ENCODE measurements around the gene DST. TPM values are rescaled to one million over a fixed set of nuclear protein-coding genes. Genes with fewer than 3 reads are reported as not detected.

The DST gene
- polyA plus RNA-seq, 1 of the 3 experiments (the other 2 are of a cell fraction) = 64.3 TPM

- Histone ChIP-seq H3K4me3 (ENCODE audit: low read depth in 2 of 2, low read length in 1 of 2) (no peak overlapping the region), H4K20me1 (ENCODE audit: insufficient read depth) (no peaks in the 10 kb centered on the region), H3K36me3 (replicated peaks in 1 of 2; ENCODE audit: control insufficient read depth in 1 of 2, insufficient read depth in 2 of 2, low read length in 1 of 2) (no peaks in the 10 kb centered on the region), H3K27me3 (ENCODE audit: insufficient read depth) (no peaks in the 10 kb centered on the region), H3K27ac (ENCODE audit: low read depth in 2 of 2, low read length in 1 of 2) (no peak overlapping the region), H3K9ac (no peak overlapping the region), H2AFZ (ENCODE audit: low read depth) (no peak overlapping the region), H3F3A (replicated peaks; ENCODE audit: insufficient read depth) (no peaks in the 10 kb centered on the region), H3K79me2 (ENCODE audit: insufficient read depth) (no peaks in the 10 kb centered on the region), H3K9me2 (no peaks in the 10 kb centered on the region), H3K4me2 (no peak overlapping the region), H3K4me1 (ENCODE audit: control insufficient read depth in 1 of 2, insufficient read depth in 2 of 2, low read depth in 1 of 2, low read length in 1 of 2) (no peaks in the 10 kb centered on the region), H3K9me3 (no peaks in the 10 kb centered on the region)
- no peak for TF ChIP-seq USF2 (IDR thresholded peaks at IDR 0.05; ENCODE audit: borderline replicate concordance, low read depth, low read length)
- TF ChIP-seq RAD21 (IDR thresholded peaks at IDR 0.05; ENCODE audit: low read length) = no peak
- TF ChIP-seq RXRA (IDR thresholded peaks at IDR 0.05; ENCODE audit: borderline replicate concordance, low read depth) = no peak
- TF ChIP-seq EP300 (IDR thresholded peaks at IDR 0.05; ENCODE audit: borderline replicate concordance in 1 of 2, low read depth in 1 of 2, low read length in 1 of 2) = no peak
- TF ChIP-seq SMC3 (IDR thresholded peaks at IDR 0.05; ENCODE audit: low read depth, low read length) = no peak
- TF ChIP-seq GABPA (IDR thresholded peaks at IDR 0.05; ENCODE audit: low read depth) = no peak
- TF ChIP-seq SIN3A (IDR thresholded peaks at IDR 0.05; ENCODE audit: borderline replicate concordance, low read depth, low read length) = no peak
- no peak for TF ChIP-seq CTCF (IDR thresholded peaks at IDR 0.05)
- no peak for TF ChIP-seq REST (IDR thresholded peaks at IDR 0.05; ENCODE audit: low read depth, low read length)
- no peak for TF ChIP-seq MEF2A (IDR thresholded peaks at IDR 0.05; ENCODE audit: borderline replicate concordance, low read depth)
- TF ChIP-seq CHD2 (IDR thresholded peaks at IDR 0.05; ENCODE audit: low read length, partially characterized antibody) = no peak
- no peak for TF ChIP-seq RCOR1 (IDR thresholded peaks at IDR 0.05; ENCODE audit: low read length)
- no peak for TF ChIP-seq GATA2 (CRISPR knock-in tag; IDR thresholded peaks at IDR 0.05)
- no peak for TF ChIP-seq TAF1 (IDR thresholded peaks at IDR 0.05; ENCODE audit: borderline replicate concordance, low read depth, low read length)
- TF ChIP-seq JUND (IDR thresholded peaks at IDR 0.05) = no peak
- TF ChIP-seq PBX3 (IDR thresholded peaks at IDR 0.05) = no peak
- no peak for TF ChIP-seq YY1 (IDR thresholded peaks at IDR 0.05; ENCODE audit: low read depth)
- no peak for TF ChIP-seq RFX5 (IDR thresholded peaks at IDR 0.05; ENCODE audit: low read length)
- no peak for TF ChIP-seq NFIC (IDR thresholded peaks at IDR 0.05; ENCODE audit: borderline replicate concordance)
- POLR2A ChIA-PET = no interaction called here
- DNase-seq = no peak
- 30% methylated on average over 3 of the region's 3 CpGs for WGBS (ENCODE audit: low lambda C conversion rate)
- CTCF ChIA-PET = no interaction called here
Observed at GRCh38 chr6:56420296-56420695, 222.4 kb downstream of the DST start.

Measured in SK-N-SH (cell line).